GM18502 (cell line): ENCODE data around the gene USP5.
A peak's percentile ranks its signal among the peaks of the same experiment; 100 is the strongest.

Experiments used
- ATAC-seq: cut with Tn5 transposase; IDR thresholded peaks from one replicate; pipeline ENCODE4 v1.9.1; 2021; ENCODE audit warnings: mild to moderate bottlenecking; ENCODE audit not compliant: unreplicated experiment, poor library complexity

Gene USP5

DNA sequence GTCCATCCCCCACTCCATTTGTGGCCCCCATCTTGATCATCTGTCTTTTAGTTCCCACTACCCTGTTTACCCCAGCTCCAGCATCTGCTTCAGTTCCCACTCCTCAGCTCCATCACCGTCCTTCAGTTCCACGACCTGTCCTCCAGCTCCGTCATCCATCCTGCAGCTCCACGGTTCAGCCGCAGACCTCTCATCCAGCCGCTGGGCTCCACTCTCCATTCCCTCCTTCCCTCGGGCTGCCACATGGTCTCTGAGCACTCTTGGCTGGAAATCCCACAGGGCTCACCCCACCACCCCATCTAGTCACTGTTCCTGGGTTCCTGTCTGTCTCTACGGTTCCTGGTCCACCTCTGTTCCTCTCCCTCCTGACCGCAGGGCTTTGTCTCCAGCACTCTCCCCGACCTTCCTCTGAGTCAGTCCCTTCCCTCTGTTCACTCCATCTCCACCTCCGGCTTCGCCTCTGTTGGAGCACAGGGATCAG is 27.0 kb upstream of the USP5 start:
- ATAC-seq = no peak

- ATAC-seq = peak; percentile 54
These were observed 26.4 kb upstream of the USP5 start for GRCh38 chr12:6825398-6826124.

GRCh38 chr12:6826125-6826733 is 25.7 kb upstream of the USP5 start:
- ATAC-seq = no peak

DNA sequence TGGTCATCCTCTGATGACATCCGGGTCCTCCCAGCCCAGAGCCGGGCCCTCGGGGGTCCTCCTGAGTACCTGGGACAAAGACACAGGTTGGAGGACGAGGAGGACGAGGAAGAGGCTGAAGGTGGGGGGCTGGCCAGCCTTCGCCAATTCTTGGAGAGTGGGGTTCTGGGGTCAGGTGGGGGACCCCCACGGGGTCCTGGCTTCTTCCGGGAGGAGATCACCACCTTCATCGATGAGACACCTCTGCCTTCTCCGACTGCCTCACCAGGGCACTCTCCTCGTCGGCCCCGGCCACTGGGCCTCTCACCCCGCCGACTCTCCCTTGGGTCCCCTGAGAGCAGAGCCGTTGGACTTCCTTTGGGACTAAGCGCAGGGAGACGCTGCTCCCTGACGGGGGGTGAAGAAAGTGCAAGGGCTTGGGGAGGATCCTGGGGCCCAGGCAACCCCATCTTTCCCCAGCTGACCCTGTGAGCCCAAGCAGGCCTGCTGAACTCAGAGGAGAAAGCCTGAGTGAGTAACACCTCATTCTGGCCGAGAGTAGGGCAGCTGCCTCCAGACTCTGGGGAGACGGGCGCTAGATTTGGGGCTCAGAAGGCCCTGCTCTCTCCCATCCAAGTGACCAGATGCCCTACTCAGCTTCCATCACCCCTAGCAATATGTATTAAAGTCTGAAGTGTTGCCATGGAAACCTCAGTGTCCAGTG is 25.1 kb upstream of the USP5 start:
- ATAC-seq = no peak

DNA sequence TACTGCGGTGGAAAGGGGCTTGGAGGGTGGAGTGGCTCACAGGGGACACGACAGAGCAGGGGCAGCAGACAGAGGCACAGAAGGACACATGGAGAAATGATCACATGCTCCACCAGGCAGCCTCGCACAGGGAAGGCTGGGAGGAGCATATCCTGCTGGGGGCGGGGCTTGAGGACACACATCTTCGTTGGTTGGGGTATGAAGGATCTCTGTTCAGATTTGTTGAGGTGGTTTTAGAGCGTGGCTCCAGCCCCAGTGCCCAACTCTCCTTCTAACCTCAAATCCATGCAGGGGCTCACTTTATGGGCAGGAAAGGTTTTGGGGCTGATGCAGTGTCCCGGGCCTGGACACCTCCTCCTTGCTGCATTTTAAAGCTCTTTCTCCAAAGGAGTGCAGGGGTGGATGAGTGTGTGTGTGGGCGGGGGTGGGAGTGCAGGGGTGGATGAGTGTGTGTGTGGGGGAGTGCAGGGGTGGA is 24.5 kb upstream of the USP5 start:
- ATAC-seq = no peak

- ATAC-seq = no peak
These were observed 23.8 kb upstream of the USP5 start, which contains the start of gene P3H3 for GRCh38 chr12:6827982-6828780. TSS of gene P3H3 (plus strand) at chr12:6828407. CDS start at chr12:6828441, 34 bp downstream.

GRCh38 chr12:6828781-6829535 is 23.0 kb upstream of the USP5 start:
- no peak for ATAC-seq

GRCh38 chr12:6829536-6830220 is 22.3 kb upstream of the USP5 start:
- ATAC-seq = no peak

DNA sequence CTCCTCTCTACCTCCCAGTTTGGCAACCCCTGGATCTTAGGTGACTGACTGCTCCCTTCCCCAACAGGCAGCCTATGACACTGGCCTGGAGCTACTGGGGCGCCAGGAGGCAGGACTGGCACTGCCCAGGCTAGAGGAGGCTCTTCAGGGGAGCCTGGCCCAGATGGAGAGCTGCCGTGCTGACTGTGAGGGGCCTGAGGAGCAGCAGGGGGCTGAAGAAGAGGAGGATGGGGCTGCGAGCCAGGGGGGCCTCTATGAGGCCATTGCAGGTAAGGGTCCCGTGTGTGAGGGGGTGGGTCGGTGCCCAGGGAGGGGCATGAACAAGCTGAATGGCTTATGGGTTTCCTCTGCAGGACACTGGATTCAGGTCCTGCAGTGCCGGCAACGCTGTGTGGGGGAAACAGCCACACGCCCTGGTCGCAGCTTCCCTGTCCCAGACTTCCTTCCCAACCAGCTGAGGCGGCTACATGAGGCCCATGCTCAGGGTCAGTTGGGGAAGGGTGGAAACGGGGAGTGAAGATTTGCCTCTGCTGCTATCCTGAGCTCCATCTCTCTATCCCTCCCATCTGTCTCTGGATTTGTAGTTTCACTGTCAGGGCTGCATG is 21.6 kb upstream of the USP5 start:
- no peak for ATAC-seq

DNA sequence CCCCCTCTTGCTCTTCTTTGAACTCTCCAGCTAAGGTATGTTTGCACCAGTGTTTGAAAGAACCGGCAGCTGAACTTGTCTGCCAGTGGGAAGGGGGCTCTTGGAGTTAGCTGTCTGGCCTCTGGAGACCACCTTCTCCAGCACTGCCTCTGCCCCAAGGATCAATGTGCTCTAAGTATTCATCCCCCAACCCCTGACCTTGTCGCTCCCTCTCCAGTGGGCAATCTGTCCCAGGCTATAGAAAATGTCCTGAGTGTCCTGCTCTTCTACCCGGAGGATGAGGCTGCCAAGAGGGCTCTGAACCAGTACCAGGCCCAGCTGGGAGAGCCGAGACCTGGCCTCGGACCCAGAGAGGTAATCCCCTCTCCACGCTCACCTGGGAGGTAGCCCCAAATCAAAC is 21.0 kb upstream of the USP5 start:
- ATAC-seq = no peak

DNA sequence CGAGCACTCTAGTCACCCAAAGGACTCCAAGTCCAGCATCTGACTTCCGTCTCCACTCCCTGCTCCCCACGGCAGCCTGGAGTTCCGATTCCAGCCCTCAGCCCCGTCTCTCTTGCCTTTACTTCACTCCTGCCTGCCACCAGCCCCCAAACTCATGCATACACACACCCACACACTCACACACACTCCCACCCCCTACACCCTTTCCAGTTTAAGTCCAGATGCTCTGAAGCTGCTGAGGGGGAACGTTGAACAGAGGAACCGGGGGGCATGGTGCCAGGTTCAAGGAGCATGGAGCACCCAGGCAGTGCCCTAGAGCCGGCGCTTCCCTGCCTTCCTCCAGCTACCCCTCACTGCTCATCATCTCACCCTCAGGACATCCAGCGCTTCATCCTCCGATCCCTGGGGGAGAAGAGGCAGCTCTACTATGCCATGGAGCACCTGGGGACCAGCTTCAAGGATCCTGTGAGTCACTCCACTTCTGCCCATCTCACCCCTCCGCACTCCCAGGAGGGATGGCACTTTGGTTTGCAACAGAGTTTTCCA is 20.4 kb upstream of the USP5 start:
- ATAC-seq = no peak

DNA sequence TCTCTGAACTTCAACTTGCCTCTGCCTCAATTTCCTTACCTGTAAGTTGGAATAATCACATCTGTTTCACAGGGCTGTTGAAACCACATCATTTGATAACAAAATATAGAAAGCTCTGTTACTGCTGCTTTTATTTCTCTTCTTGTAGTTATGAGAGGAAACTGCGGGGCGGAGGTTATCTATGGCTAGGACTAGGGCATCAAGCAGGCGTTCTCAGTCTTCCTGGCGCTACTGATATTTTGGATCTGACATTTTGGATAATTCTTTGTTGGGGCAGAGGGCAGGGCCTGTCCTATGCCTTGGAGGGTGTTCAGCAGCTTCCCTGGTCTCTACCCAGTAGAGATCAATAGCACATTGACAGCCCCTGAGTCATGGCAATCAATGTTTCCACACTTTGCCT is 19.8 kb upstream of the USP5 start:
- no peak for ATAC-seq

GRCh38 chr12:6833189-6833890 is 18.6 kb upstream of the USP5 start:
- no peak for ATAC-seq

DNA sequence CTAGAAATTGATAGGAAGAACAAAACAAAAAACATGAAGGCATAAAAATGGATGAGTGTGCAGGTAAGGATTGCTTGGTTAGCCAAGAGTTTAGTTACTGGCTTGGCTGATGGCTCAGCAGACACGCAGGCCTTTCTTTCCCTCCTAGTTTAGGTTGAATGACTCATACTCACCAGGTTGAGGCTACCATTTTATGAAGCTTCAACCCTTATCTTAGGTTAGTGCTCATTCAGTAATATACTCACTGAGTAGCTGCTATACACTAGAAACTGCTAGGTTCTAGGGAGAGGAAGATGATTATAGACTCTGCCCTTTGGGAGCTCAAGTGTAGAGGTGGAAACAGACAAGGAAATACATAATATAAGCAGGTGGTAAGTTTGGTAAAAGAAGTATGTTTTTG is 17.7 kb upstream of the USP5 start:
- ATAC-seq = no peak

DNA sequence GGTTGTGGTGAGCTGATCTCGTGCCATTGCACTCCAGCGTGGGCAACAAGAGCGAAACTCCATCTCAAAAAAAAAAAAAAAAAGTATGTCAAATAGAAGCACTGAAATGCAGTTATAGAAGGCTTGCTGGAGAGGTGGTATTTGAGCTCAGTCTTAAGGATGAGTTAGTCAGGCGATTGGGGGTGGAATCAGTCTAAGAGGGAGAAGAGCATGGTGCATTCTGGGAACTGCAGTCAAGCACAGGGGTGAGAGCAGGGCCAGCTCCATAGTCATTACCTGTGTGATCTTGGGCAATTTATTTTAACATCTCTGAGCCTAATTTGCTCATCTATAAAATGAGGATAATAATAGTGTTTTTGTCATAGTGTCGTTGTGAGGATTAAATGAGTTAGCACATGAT is 17.1 kb upstream of the USP5 start:
- ATAC-seq = no peak

GRCh38 chr12:6836851-6837250 is 15.1 kb upstream of the USP5 start:
- no peak for ATAC-seq

GRCh38 chr12:6837370-6838060 is 14.4 kb upstream of the USP5 start:
- no peak for ATAC-seq
